ENCODE results near the gene RAD17. TPM values are rescaled to one million over a fixed set of nuclear protein-coding genes. Genes with fewer than 3 reads are reported as not detected.
"Not testable (repeated sequence)": the region's sequence is repeated elsewhere in the genome, so short reads cannot be mapped to it uniquely, and the experiment has no call there.

The RAD17 gene
- total RNA-seq (2014; rRNA removed; shearing (Covaris generic); ENCODE audit: low replicate concordance), result 2.5 and 12.4 TPM in 2 replicates

GRCh38 chr5:69369340-69370121, at the start of gene RAD17, which contains the start of the genes AK6 and TAF9:
RAD17 (plus strand) TSS chr5:69369818; CDS start chr5:69372209, 2,391 bp downstream.
AK6 (minus strand) TSS chr5:69369520; CDS start chr5:69369490, 30 bp downstream.
TAF9 (minus strand) TSS chr5:69369520; CDS start chr5:69365737, 3,783 bp downstream.
- peaks cover 40% of the 10 kb centered on the region for H3K36me3 ChIP-seq
- peak within 1 kb of the TSS; percentile 98 for H3K4me3 ChIP-seq
- no peaks in the 10 kb centered on the region for H3K27me3 ChIP-seq
- DNase-seq, result peak; percentile 90
- H3K9me3 ChIP-seq, result no peaks in the 10 kb centered on the region

GRCh38 chr5:69326365-69326764, 43.3 kb upstream of the RAD17 start:
- DNase-seq, result no peak

GRCh38 chr5:69329905-69330489, 39.6 kb upstream of the RAD17 start:
- no peaks in the 10 kb centered on the region for H3K27me3 ChIP-seq
- DNase-seq, result no peak
- H3K9me3 ChIP-seq, result no peaks in the 10 kb centered on the region
- no peaks in the 10 kb centered on the region for H3K36me3 ChIP-seq
- no peak overlapping the region for H3K4me3 ChIP-seq

More at GRCh38 chr5:69326365-69326764, 43.3 kb upstream of the RAD17 start:
- H3K4me3 ChIP-seq, result no peak overlapping the region
- H3K36me3 ChIP-seq, result no peaks in the 10 kb centered on the region
- H3K9me3 ChIP-seq, result no peaks in the 10 kb centered on the region
- no peaks in the 10 kb centered on the region for H3K27me3 ChIP-seq

- no peak for DNase-seq
- H3K27me3 ChIP-seq, result no peaks in the 10 kb centered on the region
- H3K9me3 ChIP-seq, result no peaks in the 10 kb centered on the region
- H3K36me3 ChIP-seq, result no peaks in the 10 kb centered on the region
- H3K4me3 ChIP-seq, result peak overlapping the region; percentile 62
Measured at GRCh38 chr5:69331528-69332445, 37.8 kb upstream of the RAD17 start.

GRCh38 chr5:69333668-69334315, 35.8 kb upstream of the RAD17 start:
- H3K9me3 ChIP-seq, H3K4me3 ChIP-seq, H3K27me3 ChIP-seq, DNase-seq, H3K36me3 ChIP-seq: not testable (repeated sequence)

GRCh38 chr5:69334793-69335268, 34.8 kb upstream of the RAD17 start:
- Histone ChIP-seq H3K27me3 (no peaks in the 10 kb centered on the region), H3K4me3 (no peak overlapping the region), H3K36me3 (no peaks in the 10 kb centered on the region), H3K9me3 (no peaks in the 10 kb centered on the region)
- DNase-seq, result peak; percentile 84

- DNase-seq, result no peak
- H3K36me3 ChIP-seq, result no peaks in the 10 kb centered on the region
- H3K4me3 ChIP-seq, result no peak overlapping the region
- no peaks in the 10 kb centered on the region for H3K9me3 ChIP-seq
- H3K27me3 ChIP-seq, result no peaks in the 10 kb centered on the region
Measured at GRCh38 chr5:69335341-69335935, 34.2 kb upstream of the RAD17 start.

- no peak overlapping the region for H3K4me3 ChIP-seq
- no peaks in the 10 kb centered on the region for H3K27me3 ChIP-seq
- no peak for DNase-seq
- no peaks in the 10 kb centered on the region for H3K9me3 ChIP-seq
- H3K36me3 ChIP-seq, result no peaks in the 10 kb centered on the region
Measured at GRCh38 chr5:69341520-69342161, 28.0 kb upstream of the RAD17 start.

- Histone ChIP-seq H3K9me3 (no peaks in the 10 kb centered on the region), H3K36me3 (no peaks in the 10 kb centered on the region), H3K4me3 (no peak overlapping the region), H3K27me3 (no peaks in the 10 kb centered on the region)
- no peak for DNase-seq
Measured at GRCh38 chr5:69343083-69343482, 26.5 kb upstream of the RAD17 start.

GRCh38 chr5:69350664-69351063, 19.0 kb upstream of the RAD17 start:
- no peaks in the 10 kb centered on the region for H3K27me3 ChIP-seq
- peaks cover 49% of the 10 kb centered on the region for H3K36me3 ChIP-seq
- H3K9me3 ChIP-seq, result no peaks in the 10 kb centered on the region
- no peak for DNase-seq
- H3K4me3 ChIP-seq, result no peak overlapping the region

GRCh38 chr5:69359699-69360098, 9.9 kb upstream of the RAD17 start:
- Histone ChIP-seq H3K27me3 (no peaks in the 10 kb centered on the region), H3K36me3 (peaks cover 51% of the 10 kb centered on the region), H3K9me3 (no peaks in the 10 kb centered on the region), H3K4me3 (no peak overlapping the region)
- DNase-seq, result no peak

GRCh38 chr5:69360442-69360841, 9.2 kb upstream of the RAD17 start:
- peaks cover 52% of the 10 kb centered on the region for H3K36me3 ChIP-seq
- no peak for DNase-seq
- H3K4me3 ChIP-seq, result no peak overlapping the region
- no peaks in the 10 kb centered on the region for H3K27me3 ChIP-seq
- H3K9me3 ChIP-seq, result no peaks in the 10 kb centered on the region

- Histone ChIP-seq H3K9me3 (no peaks in the 10 kb centered on the region), H3K4me3 (no peak overlapping the region), H3K36me3 (peaks cover 64% of the 10 kb centered on the region), H3K27me3 (no peaks in the 10 kb centered on the region)
- DNase-seq, result no peak
Measured at GRCh38 chr5:69364414-69364813, 5.2 kb upstream of the RAD17 start.

GRCh38 chr5:69364850-69365249, 4.8 kb upstream of the RAD17 start:
- Histone ChIP-seq H3K4me3 (no peak overlapping the region), H3K27me3 (no peaks in the 10 kb centered on the region), H3K9me3 (no peaks in the 10 kb centered on the region), H3K36me3 (peaks cover 59% of the 10 kb centered on the region)
- DNase-seq, result no peak

- no peak for DNase-seq
- Histone ChIP-seq H3K9me3 (no peaks in the 10 kb centered on the region), H3K27me3 (no peaks in the 10 kb centered on the region), H3K36me3 (peaks cover 53% of the 10 kb centered on the region), H3K4me3 (peak overlapping the region; percentile 98)
Measured at GRCh38 chr5:69367697-69368279, 1.8 kb upstream of the RAD17 start.
